ENCODE data around the gene GRK3. TPM values are rescaled to one million over a fixed set of nuclear protein-coding genes. Genes with fewer than 3 reads are reported as not detected.

GRK3 gene
- total RNA-seq, 1 donor from 2014 or later = 74.9 TPM

DNA sequence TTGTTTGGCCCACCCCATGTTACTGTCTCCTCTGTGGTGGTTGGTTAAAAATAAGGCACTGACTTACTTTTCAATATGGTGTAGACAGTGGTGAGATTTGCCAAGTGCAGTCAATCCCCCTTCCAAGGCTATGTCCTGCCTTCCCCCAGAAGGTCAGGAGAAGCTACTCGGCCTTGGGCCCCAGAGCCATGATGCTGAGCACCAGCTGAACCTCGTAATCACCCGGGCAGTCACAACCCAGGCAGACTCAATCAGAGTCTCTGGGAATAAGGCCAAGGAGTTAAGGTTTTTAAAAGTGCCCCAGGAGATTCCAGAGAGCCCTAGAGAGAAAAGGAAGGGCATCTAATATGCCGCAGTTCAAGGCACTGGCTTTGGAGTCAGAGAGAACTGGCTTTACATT lies 201.3 kb downstream of the GRK3 start:
- H3K9me3 ChIP-seq = peaks cover 0 to 15% of the 10 kb centered on the region in 2 donors
- no peak overlapping the region for H3K27ac ChIP-seq
- no peaks in the 10 kb centered on the region for H3K27me3 ChIP-seq
- no peak overlapping the region for H3K4me3 ChIP-seq
- no peak for TF ChIP-seq CTCF (IDR thresholded peaks at IDR 0.05)
- intact Hi-C loops (cut with DNase I) = no loop called here
- no peak for DNase-seq (ENCODE audit: low spot score in 2 of 2)
- H3K4me1 ChIP-seq = no peaks in the 10 kb centered on the region
- peaks cover 5 to 54% of the 10 kb centered on the region in 2 donors for H3K36me3 ChIP-seq

GRCh38 chr22:25766418-25766817 lies 201.9 kb downstream of the GRK3 start:
- Histone ChIP-seq H3K27me3 (no peaks in the 10 kb centered on the region), H3K4me3 (no peak overlapping the region), H3K9me3 (peaks cover 0 to 15% of the 10 kb centered on the region in 2 donors), H3K27ac (no peak overlapping the region), H3K36me3 (peaks cover 5 to 54% of the 10 kb centered on the region in 2 donors), H3K4me1 (no peaks in the 10 kb centered on the region)
- TF ChIP-seq CTCF (IDR thresholded peaks at IDR 0.05) = no peak
- no peak for DNase-seq (ENCODE audit: low spot score in 2 of 2)
- intact Hi-C loops (cut with DNase I) = no loop called here

DNA sequence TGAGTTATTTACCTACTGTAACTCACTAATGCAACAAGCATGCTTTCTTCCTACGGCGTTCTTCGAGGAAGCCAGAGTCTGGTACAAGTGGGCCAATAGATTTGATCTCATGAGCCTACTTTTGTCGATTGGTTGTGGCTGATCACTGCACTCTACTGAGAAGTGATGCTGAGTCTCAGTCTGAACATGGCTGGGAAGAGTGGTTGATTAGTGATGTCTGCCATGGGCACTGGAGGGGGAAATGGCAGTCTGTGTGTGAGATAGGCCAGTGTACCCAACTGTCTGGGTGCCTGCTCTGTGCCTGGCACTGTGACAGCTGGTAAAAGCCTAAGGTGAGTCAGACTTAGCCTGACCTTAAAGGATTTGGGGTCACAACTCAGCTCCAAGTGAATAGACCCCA lies 205.9 kb downstream of the GRK3 start:
- no peak overlapping the region for H3K4me3 ChIP-seq
- no peak for TF ChIP-seq CTCF (IDR thresholded peaks at IDR 0.05)
- no peaks in the 10 kb centered on the region for H3K4me1 ChIP-seq
- no peaks in the 10 kb centered on the region for H3K27me3 ChIP-seq
- peaks cover 5 to 42% of the 10 kb centered on the region in 2 donors for H3K36me3 ChIP-seq
- DNase-seq (ENCODE audit: low spot score in 2 of 2) = no peak
- intact Hi-C loops (cut with DNase I) = loop anchor here (5.0 kb wide), 3 partner anchors 53 to 323 kb away; partner anchors contain the start of gene GRK3
- peaks cover 0 to 15% of the 10 kb centered on the region in 2 donors for H3K9me3 ChIP-seq
- no peak overlapping the region for H3K27ac ChIP-seq

DNA sequence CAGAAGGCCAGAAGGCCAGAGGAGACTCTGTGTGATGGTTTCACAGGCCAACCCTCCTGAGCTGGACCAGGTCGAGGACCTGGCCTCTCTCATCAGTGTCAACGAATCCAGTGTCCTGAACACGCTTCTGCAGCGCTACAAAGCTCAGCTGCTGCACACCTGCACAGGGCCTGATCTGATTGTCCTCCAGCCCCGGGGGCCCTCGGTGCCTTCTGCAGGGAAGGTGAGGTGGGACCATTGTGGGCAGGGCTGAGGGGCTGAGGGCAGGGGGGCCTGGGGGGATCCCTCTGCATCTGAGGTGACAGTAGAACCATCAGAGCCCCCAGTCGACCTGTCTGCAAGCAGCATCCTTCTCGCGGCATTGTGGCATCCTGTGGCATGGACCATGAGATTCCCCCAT lies 207.8 kb downstream of the GRK3 start:
- H3K27me3 ChIP-seq = no peaks in the 10 kb centered on the region
- intact Hi-C loops (cut with DNase I) = loop anchor here (5.0 kb wide), 3 partner anchors 55 to 325 kb away; partner anchors contain the start of gene GRK3
- H3K9me3 ChIP-seq = peaks cover 0 to 2% of the 10 kb centered on the region in 2 donors
- no peak for TF ChIP-seq CTCF (IDR thresholded peaks at IDR 0.05)
- no peak overlapping the region for H3K27ac ChIP-seq
- H3K36me3 ChIP-seq = peaks cover 5 to 34% of the 10 kb centered on the region in 2 donors
- H3K4me3 ChIP-seq = no peak overlapping the region
- H3K4me1 ChIP-seq = no peaks in the 10 kb centered on the region
- DNase-seq (ENCODE audit: low spot score in 2 of 2) = no peak

- Histone ChIP-seq H3K9me3 (no peaks in the 10 kb centered on the region), H3K4me3 (no peak overlapping the region), H3K27me3 (no peaks in the 10 kb centered on the region), H3K27ac (no peak overlapping the region), H3K36me3 (peaks cover 2 to 33% of the 10 kb centered on the region in 2 donors), H3K4me1 (no peaks in the 10 kb centered on the region)
- peak in 1 of 3 experiments; percentile 8 for TF ChIP-seq CTCF (IDR thresholded peaks at IDR 0.05)
- DNase-seq (ENCODE audit: low spot score in 2 of 2) = no peak
- intact Hi-C loops (cut with DNase I) = loop anchor here (5.0 kb wide), 3 partner anchors 57 to 327 kb away; partner anchors contain the start of gene GRK3
Measured at GRCh38 chr22:25774575-25775026, 210.1 kb downstream of the GRK3 start.

DNA sequence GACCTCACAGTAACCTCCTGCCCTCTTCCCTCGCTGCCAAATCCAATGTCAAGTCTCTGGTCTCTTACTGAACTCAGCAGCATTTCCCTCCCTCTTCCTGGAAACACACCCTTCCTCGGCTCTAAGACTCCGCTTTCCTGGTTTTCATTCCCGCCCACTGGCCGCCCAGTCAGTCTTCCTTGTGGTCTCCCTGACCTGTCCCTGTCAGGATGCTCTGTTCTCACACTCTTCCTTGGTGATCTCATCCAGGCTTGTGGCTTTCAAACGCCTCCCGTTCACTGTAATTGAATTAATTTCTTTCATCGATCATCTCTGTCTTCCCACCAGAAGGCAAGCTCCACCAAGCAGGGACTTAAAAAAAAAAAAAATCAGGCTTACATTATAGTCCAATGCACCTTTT lies 211.1 kb downstream of the GRK3 start:
- Histone ChIP-seq H3K27ac (no peak overlapping the region), H3K27me3 (no peaks in the 10 kb centered on the region), H3K4me3 (no peak overlapping the region), H3K36me3 (peaks cover 6 to 31% of the 10 kb centered on the region in 2 donors), H3K9me3 (no peaks in the 10 kb centered on the region), H3K4me1 (no peaks in the 10 kb centered on the region)
- DNase-seq (ENCODE audit: low spot score in 2 of 2) = no peak
- TF ChIP-seq CTCF (IDR thresholded peaks at IDR 0.05) = no peak
- intact Hi-C loops (cut with DNase I) = no loop called here

All from ascending aorta (tissue), 2 donors.